HTR-8/SVneo (cell line): ENCODE results near the gene FAM3A.
A peak's percentile ranks its signal among the peaks of the same experiment; 100 is the strongest.

Source experiments
- DNase-seq: peaks from one replicate; pipeline ENCODE4 v3.0.0; 2011; ENCODE audit warnings: low spot score, mixed read lengths; ENCODE audit not compliant: insufficient read length
- FAIRE-seq: peaks from 2 replicates; lab custom pipeline; 2011; peaks lifted over from hg19 to GRCh38; lab: Jason Lieb, UNC

FAM3A gene

GRCh38 chrX:154535892-154536291, 19.9 kb upstream of the FAM3A start:
- DNase-seq = no peak
- no peak for FAIRE-seq

GRCh38 chrX:154534526-154535322, 18.7 kb upstream of the FAM3A start:
- FAIRE-seq (no peak), DNase-seq (peak; percentile 53)

- DNase-seq = no peak
- no peak for FAIRE-seq
Observed at GRCh38 chrX:154532690-154533089, 16.7 kb upstream of the FAM3A start.

- FAIRE-seq (peak; percentile 51), DNase-seq (peak; percentile 55)
Observed at GRCh38 chrX:154531626-154532025, 15.6 kb upstream of the FAM3A start.

- no peak for DNase-seq
- FAIRE-seq = no peak
Observed at GRCh38 chrX:154530286-154530685, 14.3 kb upstream of the FAM3A start.

GRCh38 chrX:154529206-154529612, 13.2 kb upstream of the FAM3A start:
- DNase-seq (no peak), FAIRE-seq (no peak)

- DNase-seq (no peak), FAIRE-seq (no peak)
Observed at GRCh38 chrX:154526901-154527675, 11.1 kb upstream of the FAM3A start.

- FAIRE-seq (no peak), DNase-seq (no peak)
Observed at GRCh38 chrX:154525606-154526490, 9.8 kb upstream of the FAM3A start.

GRCh38 chrX:154519389-154519788, 3.4 kb upstream of the FAM3A start:
- no peak for FAIRE-seq
- no peak for DNase-seq

- no peak for FAIRE-seq
- DNase-seq = no peak
Observed at GRCh38 chrX:154517101-154517781, 1.2 kb upstream of the FAM3A start.

GRCh38 chrX:154516656-154517100, 646 bp upstream of the FAM3A start:
- no peak for DNase-seq
- no peak for FAIRE-seq

GRCh38 chrX:154515090-154515965, 704 bp downstream of the FAM3A start:
- DNase-seq = no peak
- no peak for FAIRE-seq

- no peak for DNase-seq
- FAIRE-seq = no peak
Observed at GRCh38 chrX:154513716-154514115, 2.3 kb downstream of the FAM3A start.

- DNase-seq (no peak), FAIRE-seq (no peak)
Observed at GRCh38 chrX:154512879-154513553, 3.0 kb downstream of the FAM3A start.

- DNase-seq = no peak
- no peak for FAIRE-seq
Observed at GRCh38 chrX:154511761-154512160, 4.3 kb downstream of the FAM3A start.

- no peak for FAIRE-seq
Observed at GRCh38 chrX:154509455-154509854, 6.6 kb downstream of the FAM3A start.

GRCh38 chrX:154508384-154508745, 7.7 kb downstream of the FAM3A start:
- DNase-seq (no peak), FAIRE-seq (no peak)

More at GRCh38 chrX:154509455-154509854, 6.6 kb downstream of the FAM3A start:
- DNase-seq = no peak

GRCh38 chrX:154507673-154508383, 8.2 kb downstream of the FAM3A start:
- DNase-seq = no peak
- no peak for FAIRE-seq
